Esophagus squamous epithelium (tissue), 4 donors: ENCODE results near the gene PRUNE2.

Source experiments
- POLR2A ChIP-seq, 4 donors: fragments of 450-650 bp; IDR thresholded peaks; one replicate each; pipeline ENCODE4 v1.6.1; 2017; ENCODE audit warnings: antibody characterized with exemption in 4 of 4, mild to moderate bottlenecking in 4 of 4, moderate library complexity in 3 of 4
- TF ChIP-seq, protein P1 (sequence below), 6 experiments: fragments of 450-650 bp in 4 of 6; fragments of 200-600 bp in 2 of 6; sonication (generic) in 2 of 6; IDR thresholded peaks; one replicate each; pipeline ENCODE4 v1.5.1; 2016 to 2019; ENCODE audit warnings: antibody characterized with exemption in 6 of 6, mild to moderate bottlenecking in 4 of 6, moderate library complexity in 4 of 6

DNA sequence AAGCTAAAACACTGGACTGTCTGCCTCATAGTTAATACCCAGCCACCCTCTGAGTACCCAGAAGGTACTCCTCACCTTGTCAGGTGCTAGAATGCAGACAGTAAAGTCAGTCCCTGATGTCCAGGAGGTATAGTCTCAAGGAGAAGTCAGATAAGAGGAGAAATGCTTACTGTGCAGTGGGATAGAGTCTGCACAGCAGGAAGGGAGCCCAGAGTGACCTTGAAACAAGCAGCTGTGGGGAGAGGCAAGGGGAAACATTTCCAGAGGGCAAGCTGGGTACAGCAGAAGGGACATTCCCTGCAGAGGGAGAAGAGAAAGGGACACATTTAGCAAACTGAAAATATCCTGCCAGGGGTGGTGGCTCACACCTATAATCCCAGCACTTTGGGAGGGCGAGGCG is 324.2 kb downstream of the PRUNE2 start:
- TF ChIP-seq, protein P1, sequence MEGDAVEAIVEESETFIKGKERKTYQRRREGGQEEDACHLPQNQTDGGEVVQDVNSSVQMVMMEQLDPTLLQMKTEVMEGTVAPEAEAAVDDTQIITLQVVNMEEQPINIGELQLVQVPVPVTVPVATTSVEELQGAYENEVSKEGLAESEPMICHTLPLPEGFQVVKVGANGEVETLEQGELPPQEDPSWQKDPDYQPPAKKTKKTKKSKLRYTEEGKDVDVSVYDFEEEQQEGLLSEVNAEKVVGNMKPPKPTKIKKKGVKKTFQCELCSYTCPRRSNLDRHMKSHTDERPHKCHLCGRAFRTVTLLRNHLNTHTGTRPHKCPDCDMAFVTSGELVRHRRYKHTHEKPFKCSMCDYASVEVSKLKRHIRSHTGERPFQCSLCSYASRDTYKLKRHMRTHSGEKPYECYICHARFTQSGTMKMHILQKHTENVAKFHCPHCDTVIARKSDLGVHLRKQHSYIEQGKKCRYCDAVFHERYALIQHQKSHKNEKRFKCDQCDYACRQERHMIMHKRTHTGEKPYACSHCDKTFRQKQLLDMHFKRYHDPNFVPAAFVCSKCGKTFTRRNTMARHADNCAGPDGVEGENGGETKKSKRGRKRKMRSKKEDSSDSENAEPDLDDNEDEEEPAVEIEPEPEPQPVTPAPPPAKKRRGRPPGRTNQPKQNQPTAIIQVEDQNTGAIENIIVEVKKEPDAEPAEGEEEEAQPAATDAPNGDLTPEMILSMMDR (IDR thresholded peaks at IDR 0.05): no peak
- TF ChIP-seq POLR2A (IDR thresholded peaks at IDR 0.05): no peak
